GM12872 (cell line): ENCODE measurements around the gene GNG13.

Source experiments
- CTCF ChIP-seq: IDR thresholded peaks from 3 replicates; pipeline ENCODE4 v1.5.1; 2011; ENCODE audit warnings: low read depth, mild to moderate bottlenecking, low read length, moderate library complexity; ENCODE audit not compliant: insufficient read depth

The GNG13 gene

DNA sequence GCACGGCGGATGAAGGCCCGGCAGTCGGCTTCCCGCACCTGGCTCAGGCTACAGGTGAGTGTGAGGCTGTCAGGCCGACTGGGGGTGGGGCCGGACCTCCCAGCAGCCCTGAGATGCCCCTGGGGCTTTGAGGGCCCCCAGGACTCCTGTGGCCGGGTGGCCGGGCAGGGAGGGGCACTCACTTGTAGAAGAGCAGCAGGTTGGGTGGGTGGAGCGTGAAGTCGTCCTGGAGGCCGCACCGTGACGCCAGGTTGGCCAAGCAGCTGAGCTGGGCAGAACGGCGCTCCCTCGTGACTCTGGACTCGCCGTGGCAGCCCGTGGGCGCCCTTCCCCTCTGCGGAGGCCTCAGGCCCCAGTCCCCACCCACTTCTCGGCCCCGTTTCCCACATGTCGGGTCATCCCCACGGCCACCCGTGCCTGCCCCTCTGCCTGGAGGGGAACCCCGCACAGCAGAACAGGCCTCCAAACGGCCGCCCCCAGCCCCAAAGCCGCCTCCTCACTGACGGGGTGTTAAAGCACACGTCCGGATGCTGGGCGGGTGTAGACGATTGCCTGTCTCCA lies 25.2 kb downstream of the GNG13 start:
- no peak for TF ChIP-seq CTCF

GRCh38 chr16:774086-775001 lies 26.2 kb downstream of the GNG13 start:
- no peak for TF ChIP-seq CTCF

- no peak for TF ChIP-seq CTCF
These were observed 27.6 kb downstream of the GNG13 start for GRCh38 chr16:772959-773358.

GRCh38 chr16:770411-770810 lies 30.1 kb downstream of the GNG13 start:
- TF ChIP-seq CTCF, result no peak

GRCh38 chr16:769934-770333 lies 30.6 kb downstream of the GNG13 start:
- no peak for TF ChIP-seq CTCF

DNA sequence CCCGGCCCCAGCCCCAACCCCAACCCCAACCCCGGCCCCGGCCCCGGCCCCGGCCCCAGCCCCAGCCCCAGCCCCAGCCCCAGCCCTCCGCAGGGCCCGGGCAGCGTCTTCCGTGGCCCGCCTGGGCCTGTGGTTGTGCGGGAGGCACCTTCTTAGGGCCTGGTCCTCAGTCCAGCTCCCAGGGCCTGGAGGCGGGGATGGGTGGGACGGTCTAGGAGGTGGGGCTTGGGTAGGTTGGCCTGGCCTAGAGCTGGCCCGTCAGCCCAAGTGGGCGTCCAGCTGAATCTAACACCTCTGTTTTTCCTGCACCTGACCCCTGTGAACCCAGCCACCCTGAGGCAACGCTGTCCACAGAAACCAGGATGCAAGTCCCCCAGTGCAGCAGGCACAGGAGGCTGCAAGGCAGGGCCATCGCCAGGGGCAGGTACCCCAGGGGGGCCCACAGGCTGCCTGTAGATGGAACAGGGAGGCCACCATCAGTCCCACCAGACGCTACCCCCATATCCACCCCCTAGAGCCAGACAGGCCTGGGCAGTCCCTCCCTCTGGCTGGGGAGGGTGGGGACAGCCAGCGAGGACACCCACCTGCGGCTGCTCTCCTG lies 31.2 kb downstream of the GNG13 start:
- TF ChIP-seq CTCF, result no peak

- TF ChIP-seq CTCF, result no peak
These were observed 32.1 kb downstream of the GNG13 start for GRCh38 chr16:768428-768827.
